ENCODE results near the gene TLK1.

DNA sequence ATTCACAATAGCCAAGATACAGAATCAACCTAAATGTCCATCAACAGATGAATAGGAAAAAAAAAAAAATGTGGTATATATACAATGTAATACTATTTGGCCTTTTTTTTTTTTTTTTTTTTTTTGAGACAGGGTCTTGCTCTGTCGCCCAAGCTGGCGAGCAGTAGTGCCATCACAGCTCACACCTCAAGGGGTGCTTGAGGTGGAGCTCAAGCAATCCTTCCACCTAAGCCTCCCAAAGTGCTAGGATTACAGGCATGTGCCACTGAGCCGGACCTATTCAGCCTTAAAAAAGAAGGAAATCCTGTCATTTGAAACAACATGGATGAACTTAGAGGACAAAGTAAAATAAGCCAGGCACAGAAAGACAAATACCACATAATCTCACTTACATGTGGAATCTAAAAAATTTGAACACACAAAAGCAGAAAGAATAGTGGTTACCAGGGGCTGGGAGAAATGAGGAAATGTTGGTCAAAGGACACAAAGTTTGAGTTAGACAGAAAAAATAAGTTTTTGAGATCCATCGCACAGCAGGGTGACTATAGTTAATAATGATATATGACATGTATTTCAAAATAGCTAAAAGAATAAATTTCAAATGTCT is 26.0 kb downstream of the TLK1 start:
- TF ChIP-seq CTCF (conservative IDR thresholded peaks at IDR 0.05 in 1 of 2, IDR thresholded peaks at IDR 0.05 in 1 of 2; ENCODE audit: low read depth in 1 of 2, low read length in 2 of 2) = no peak
- TF ChIP-seq EZH2 (IDR thresholded peaks at IDR 0.05; ENCODE audit: low read length, missing control alignments) = no peak

All from fibroblast of lung (primary cell).